Activated CD4-positive, CD25-positive, alpha-beta regulatory T cell (primary cell): ENCODE data around the gene MLLT1.
A peak's percentile ranks its signal among the peaks of the same experiment; 100 is the strongest.

Experiments used
- DNase-seq, 4 experiments: peaks; one replicate each; lab custom pipeline; 2025; lab: John Stamatoyannopoulos, UW

Gene MLLT1

DNA sequence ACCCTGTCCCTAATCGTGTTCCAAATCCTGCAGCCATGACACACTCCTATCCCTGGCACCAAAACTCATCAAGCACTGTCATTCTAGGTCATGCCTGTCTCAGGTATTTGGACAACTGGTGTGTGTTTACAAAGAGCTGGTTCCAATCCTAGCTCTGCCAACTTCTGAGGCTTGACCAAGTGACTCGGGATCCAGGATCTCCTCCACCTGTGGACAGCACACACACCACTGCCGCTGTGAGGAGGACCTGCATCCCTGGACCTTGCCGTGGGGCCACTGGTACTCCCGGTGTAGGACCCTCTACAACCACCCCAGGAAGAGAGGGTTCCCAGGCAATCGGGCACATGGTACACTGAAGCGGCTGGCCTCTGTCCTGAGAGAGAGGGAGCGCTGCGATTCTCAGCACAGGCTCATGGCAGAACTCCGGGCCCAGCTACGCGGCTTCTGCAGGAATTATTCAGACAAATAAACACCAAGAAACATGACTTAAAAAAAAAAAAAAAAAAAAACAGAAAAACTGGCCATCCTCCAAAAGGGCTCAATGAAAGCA lies 20.4 kb downstream of the MLLT1 start:
- no peak for DNase-seq

DNA sequence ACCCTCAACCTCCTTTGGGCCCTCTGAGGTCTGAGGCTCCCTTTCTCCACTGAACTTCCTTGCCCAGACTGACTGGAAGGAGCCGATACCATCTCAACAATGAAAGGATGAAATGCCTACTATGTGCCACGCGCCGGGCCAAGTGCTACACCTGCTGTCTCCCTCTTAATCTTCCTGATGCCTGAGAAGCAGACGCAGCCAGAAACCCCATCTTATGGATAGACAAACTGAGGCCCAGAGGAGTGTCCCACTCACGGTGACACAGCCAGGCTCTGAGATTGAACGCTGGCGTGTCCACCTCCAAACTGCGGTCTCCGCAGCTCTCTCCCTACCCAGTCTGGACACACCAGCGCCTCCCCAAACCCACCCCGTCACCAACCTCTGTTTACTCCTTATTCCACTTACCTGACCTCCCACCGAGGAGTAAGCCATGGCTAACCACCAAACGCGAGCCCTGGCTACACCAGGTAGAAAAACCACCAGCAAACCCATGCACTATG lies 20.9 kb downstream of the MLLT1 start:
- no peak for DNase-seq

DNA sequence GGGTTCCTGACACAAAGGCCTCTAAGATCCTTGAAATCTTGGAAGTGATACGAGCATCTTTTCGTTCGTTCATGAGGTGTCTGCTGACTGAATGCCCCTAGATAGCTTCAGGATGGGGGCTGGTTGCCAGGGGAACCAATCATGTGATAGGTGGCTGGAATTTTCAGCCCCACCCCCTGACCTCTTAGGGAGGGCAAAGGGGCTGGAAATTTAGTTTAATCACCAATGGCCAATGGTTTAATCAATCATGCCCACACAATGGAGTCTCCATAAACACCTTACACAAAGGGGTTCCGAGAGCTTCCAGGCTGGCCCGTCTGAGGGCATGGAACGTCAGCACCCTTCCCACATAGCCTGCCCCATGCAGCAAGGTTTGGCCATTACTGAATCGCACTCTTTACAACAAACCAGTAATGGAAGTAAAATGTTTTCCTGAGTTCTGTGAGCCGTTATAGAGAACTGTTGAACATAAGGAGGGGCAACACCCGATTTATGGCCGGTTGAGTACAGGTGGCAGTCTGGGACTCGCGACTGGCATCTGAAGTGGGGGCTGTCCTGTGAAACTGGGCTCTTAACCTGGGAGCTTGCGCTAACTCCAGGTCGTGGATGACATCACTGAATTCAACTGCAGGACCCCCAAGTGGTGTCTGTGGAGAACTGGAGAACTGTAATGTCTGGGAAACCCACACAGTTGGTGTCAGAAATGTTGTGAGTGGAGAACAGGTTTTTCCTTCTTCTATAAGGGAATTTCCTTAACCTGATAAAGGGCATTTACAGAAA lies 25.6 kb downstream of the MLLT1 start:
- DNase-seq = no peak

DNA sequence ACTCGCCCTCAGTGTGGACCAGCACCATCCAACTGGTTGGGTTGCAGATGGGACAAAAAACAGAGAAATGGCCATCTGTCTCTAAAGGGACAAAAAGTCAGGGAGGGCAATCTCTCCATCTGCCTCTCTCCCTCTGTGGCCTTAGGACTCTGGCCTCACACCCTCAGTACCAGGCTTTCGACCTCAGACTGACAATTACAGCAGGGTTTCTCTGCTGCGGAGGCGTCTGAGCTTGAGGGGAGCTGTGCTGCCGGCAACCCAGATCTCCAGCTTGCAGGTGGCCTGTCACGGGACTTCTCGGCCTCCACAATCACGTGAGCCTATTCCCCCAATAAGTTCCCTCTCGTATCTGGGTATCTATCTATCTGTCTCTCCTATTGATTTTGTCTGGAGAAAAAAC lies 27.7 kb downstream of the MLLT1 start:
- no peak for DNase-seq

DNA sequence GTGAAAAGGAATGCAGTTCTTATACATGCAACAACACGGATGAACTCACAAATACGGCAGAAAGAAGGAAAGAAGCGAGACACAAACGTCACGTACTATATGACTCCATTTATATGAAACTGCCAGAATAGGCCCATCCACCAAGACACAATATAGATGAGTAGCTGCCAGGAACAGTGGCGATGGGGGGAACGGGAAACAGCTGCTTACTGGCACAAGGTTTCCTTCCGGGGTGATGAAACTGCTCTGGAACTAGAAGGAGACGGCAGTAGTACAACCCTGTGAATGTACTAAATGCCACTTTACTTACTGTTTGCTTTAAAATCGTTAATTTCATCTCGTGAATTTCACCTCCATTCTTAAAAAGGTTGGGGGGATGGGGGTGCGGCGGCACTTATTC lies 28.9 kb downstream of the MLLT1 start:
- DNase-seq = no peak

DNA sequence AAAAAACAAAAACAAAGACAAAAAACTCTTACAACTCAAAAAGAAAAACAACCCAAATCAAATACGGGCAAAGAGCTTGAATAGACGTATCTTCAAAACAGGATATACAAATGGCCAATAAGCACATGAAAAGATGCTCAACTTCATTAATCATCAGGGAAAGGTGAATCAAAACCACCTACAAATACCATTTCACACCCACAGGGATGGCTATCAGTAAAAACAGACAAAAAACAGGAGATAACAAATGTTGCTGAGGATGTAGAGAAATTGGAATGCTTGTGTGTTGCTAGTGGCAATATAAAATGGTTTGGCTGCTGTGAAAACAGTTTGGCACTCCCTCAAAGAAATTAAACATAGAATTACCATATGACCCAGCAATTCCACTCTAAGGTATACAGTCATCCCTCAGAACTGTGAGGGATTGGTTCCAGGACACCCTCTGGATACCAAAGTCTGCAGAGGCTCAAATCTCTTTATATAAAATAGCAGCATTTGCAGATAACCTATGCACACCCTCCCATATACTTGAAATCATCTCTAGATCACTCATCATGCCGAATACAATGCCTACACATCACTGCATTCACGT lies 29.7 kb downstream of the MLLT1 start:
- no peak for DNase-seq

DNA sequence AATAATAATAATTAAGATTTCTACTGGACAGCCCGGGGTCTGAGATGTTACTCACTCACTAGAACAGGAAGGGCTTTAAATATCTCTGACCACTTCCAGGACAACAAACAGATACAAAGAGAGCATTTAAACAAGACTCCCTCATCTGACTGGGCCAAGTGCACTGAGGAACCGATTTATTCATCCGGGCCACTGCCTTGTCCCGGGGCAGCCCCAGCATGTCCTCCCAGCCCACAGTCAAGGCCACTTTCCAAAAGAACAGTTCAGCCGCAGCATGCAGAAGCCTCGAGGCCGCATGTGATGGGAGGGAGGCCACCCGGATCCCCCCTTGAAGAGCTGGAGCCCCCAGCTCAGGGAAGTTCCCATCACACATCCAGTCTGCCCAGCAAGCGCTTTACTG lies 30.5 kb downstream of the MLLT1 start:
- no peak for DNase-seq

DNA sequence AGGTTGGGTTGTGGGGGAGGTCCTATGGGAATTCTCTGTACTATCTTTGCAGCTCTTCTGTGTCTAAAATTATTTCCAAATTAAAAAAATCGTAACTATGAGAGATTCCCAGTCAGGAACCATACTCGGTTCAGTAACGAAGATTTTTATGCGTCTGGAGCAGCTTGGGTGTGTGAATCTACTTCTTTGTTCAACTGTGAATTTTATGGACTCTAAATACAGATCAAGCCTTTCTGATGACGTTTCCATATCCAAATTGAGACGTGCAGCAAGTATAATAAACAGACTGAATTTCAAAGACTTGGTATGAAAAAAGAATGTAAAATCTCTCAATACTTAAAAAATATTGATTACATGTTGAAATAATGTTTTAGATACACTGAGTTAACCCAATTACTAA lies 30.9 kb downstream of the MLLT1 start:
- DNase-seq = no peak

DNA sequence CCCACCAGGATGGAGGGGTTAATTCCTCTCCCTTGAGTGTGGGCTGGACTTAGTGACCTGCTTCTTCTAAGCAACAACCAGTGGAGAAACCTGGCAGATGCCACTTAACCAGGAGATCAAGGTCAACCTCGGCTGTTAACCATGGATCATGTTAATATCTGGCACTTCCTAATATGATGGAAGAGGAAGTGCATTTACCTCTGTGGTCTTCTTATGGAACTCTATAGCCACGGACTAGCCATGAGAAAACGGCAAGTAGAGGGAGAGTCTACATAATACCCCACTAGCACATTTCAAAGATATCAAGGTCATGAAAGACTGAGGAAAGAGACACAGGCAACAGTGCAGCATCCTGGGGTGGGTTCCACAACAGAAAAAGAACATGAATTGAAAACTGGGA lies 31.4 kb downstream of the MLLT1 start:
- DNase-seq = no peak

DNA sequence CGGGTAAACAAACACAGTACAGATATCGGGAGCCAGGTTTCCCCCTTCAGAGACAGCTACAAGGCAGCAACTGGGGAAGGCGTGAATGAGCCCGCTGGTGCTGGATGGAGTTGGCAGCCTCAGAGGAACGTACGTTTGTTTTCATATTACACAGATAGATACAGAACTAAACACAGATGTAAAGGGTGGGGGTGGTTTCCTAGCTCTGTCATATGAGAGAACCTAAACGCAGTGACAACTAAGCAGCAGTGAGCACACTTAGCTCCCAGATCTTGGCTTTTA lies 32.8 kb downstream of the MLLT1 start:
- no peak for DNase-seq

DNA sequence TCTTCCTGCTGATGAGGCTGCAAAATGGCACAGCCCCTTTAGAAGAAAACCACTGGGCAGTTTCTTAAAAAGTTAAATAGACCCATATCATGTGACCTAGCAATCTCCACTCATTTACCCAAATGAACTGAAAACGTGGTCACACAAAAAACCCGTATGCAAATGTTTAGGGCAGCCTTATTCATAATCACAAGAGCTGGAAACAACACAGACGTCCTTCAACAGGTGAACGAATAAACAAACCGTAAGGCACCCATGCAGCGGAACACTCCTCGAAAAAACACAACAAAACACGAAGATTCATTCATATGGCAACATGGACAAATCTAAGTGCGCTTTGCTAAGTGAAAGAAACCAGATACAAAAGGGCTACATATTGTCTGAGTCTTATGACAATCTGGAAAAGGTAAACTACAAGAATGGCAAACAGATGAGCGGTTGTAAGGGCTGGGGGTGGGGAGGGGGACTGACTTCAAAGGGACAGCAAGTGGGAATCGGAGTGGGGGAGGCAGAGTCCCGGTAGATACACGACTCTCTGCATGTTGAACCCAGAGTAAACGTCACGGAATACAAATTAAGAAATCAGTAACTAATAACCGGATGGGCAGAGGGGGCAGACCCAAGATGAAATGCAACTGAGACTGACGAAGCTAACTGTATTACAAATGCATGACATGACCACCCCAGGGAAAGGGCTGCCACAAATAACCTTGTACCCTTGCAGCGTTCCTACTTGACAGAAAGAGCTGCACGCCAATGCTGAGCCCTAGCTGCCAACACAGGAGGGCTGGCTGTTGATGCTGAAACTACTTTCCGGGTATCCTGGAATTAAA lies 33.4 kb downstream of the MLLT1 start:
- DNase-seq = no peak

DNA sequence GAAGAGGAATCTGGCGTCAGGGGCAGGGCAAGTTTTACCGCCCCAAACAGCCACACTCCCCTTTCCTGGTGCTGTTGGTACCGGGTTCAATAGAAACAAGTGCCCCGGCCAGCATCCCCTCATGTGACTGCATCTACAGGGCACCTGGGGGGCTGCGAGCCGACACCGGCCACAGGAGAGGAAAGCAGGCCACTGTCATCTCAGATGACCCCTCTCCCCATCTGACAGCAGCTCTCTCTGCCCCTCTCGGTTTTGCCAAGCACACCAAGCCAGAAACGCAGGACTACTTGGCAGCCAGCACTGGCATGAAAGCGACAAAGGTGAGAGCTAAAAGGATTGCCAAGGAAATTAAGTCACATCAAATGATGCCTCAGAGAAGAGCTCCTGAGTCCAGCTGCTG lies 37.1 kb downstream of the MLLT1 start:
- DNase-seq = no peak

DNA sequence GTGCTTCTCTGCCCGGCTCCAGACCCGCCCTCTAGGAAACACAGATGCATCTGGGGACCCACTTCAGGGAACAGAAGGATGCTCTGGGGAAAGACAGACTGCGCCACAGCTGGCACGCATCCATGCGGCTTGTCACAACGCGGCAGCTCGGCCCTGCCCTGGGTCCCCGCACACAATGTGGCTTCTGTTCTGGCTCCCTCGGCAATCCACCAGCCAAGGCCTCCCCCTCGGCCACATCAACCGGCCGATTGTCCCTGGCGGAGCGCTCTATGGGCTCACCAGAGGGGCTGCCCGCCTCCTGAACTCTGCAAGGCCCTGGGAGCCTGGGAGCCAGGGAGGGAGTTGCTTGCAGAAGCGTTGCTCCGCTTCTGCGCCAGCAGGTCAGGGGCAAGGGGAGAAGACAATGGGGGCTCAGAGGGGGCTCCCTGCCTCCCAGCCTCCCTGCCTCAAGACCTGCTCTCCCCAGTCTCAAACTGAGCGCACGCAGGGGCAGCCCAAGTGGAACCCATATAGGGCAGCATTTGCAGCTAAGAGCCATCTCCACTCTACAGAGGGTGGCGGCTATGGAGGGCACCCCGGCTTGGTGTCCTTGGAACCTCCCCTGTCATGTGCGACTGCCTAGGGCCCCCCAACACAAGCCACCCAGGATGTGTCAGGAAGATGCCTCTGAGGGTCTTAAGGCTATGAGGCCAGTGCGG lies 37.9 kb downstream of the MLLT1 start:
- no peak for DNase-seq

DNA sequence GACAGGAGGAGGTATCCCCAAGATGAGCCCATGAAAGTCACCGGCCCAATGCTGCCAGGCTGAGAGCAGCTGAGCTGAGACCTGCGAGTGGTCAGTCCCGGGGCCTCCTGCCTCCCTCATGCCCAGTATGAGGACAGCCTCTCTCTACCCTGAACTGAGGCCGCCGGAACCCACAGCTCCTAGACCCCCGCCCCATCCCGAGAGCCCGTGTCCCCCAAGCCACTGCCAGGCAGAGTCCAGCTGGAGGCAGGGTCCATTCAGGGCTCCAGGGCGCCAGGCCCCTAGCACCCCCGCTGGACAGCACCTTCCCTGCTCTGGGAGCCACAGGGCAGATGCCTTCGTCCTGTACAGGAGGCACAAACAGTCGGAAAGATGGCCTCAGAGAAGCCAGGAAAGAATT lies 38.7 kb downstream of the MLLT1 start:
- DNase-seq = no peak

DNA sequence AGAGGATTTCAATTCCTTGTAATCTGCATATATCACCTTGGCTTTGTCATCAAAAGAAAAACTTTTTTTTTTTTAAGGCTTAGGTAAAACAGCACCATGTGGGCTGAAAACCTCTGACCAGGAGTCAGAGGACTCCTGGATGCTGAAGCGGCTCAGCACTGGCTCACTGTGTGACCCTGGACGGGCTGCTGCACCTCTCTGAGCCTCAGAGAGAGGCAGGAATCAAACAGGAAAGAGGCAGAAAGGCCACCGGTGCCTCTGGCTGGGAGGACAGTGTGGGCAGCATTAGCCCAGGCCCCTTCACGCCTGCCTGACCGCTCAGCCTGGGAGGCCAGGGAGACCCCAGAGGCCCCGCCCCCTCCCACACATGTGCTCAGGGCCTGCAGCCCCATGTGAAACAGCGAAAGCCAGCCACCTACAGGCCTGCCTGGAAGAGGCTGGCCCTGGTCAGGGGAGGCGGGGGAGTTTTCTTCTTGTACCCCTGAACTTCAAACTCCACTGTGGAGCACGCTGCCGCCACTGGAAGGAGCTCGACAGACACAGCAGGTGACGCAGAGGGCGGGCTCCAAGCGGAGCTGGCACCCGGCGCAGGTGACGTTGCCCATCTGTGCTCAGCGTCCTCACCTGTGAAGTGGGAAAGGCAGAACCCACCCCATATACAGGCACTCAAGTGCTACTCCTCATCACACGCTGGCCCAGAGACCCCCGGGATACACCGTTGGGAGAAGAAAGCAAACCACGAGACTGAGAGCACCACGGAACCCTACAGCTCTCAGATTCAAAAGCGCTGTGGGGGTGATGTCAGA lies 39.7 kb downstream of the MLLT1 start:
- no peak for DNase-seq

DNA sequence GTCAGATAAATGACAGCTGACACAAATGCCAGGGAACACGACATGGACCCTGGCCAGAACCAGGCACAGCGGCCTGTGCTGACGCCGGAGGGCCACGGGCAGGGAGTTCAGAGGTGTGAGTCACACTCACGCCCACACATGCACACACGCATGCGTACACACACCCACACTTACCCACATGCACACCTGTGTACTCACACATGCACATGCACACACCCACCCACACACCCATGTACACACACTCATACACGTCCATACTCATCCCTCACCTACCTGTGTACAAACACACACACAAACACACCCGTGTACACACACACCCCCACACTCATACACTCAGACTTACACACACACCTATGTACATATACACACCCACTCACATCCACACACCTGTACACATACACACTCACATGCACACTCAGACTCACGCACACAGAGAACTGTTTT lies 40.4 kb downstream of the MLLT1 start:
- DNase-seq = peak in 1 of 4 experiments; percentile 11

DNA sequence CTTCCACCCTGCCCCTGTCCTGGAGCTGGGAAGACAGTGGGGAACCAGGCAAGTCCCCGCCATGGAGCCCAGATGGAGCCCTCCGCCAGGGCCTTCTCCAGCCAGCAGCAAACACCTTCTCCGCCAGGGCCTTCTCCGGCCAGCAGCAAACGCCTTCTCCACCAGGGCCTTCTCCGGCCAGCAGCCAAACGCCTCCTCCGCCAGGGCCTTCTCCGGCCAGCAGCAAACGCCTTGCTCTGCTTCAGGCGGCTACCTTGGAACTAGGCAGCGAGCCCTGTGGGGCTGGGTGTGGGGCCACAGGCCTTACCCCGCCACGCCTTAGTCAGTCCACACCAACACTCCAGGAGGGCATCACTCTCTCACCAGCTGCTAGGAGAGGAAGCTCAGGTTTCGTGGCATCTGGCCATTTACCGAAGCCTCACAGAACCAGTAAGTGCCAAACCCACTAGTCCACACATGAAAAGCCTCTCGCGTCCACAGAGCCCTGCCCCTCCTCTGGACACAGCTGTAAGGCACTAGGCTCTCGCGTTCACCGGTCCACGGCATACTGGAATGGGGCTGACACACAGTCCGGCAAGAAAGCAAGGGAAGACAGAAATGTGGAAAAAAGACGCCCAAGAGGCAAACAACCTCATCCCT lies 41.0 kb downstream of the MLLT1 start:
- DNase-seq = no peak

DNA sequence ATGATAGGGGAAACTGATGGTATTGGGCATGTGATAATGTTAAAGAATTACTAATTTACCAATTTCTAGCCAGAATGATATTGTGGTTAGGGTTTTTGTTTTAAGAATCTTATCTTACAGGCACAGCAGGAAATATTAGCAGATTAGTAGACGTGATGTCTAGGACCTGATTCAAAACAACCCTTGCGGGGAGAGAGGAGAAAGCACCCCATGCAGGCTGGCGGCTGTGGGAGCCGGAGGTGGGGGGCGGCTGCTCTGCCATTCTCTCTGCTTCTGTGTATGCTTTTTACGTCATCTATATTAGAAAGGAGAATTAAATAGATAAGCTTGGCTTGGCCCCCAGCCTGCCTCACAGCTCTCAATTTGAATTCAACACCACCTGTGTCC lies 41.5 kb downstream of the MLLT1 start:
- DNase-seq = no peak

DNA sequence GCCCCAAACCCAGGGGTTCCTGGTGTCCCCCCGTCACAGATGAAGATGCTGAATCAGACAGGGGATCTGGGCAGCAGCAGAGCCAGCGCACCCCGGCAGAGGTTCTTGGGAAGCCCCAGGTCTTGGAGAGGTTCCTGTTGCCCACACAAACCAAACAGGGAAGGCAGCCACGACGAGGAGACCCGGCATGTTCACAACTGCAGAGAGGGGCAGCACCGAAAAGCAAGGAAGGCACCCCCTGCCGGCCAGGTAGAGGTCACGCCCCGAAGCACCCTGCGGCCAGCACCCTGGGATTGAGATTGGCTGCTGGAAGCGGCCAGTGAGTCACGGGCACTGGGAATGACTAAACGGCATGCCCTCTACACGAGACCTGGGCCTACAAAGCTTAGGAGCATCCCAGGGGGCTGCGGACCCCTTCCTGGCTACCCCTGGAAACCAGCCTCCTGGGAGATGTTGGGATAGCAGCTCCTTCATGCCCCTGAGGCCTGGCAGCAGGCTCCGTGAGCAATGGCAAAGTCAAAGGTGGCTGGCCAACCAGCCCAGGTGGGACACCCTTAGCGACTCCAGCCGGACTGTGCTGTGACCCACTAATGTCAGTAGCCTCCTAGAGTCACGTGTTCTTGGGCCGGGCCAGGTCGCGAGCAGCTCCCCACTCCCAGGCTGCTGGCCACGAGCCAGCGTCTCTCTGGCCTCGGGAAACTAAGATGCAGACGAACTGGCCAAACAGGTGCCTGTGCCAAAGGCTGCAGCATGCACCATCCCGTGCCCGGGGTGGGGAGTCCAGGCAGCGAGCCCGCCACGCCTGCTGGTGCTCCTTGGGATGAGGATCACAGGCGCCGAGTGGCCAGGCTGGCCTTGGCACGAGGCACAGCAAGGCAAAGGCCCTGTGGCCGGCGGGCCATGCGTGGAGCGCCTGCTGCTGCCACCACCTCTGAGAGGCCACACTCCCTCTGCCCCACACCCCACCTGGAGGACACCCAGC lies 43.2 kb downstream of the MLLT1 start:
- DNase-seq = no peak
